Measurements from ENCODE around the gene DHX57. TPM values are rescaled to one million over a fixed set of nuclear protein-coding genes. Genes with fewer than 3 reads are reported as not detected.
A peak's percentile ranks its signal among the peaks of the same experiment; 100 is the strongest.
"Not testable (repeated sequence)": the region's sequence is repeated elsewhere in the genome, so short reads cannot be mapped to it uniquely, and the experiment has no call there.

DHX57 gene
- total RNA-seq, 1 donor = 25.0 TPM

- H3K4me3 ChIP-seq (ENCODE audit: low read depth, low read length) = no peak overlapping the region
- no peak for DNase-seq (ENCODE audit: low read depth)
- TF ChIP-seq CTCF (IDR thresholded peaks at IDR 0.05; ENCODE audit: insufficient read depth, low read length) = no peak
These were observed 25.7 kb downstream of the DHX57 start for GRCh38 chr2:38850045-38850444.

DNA sequence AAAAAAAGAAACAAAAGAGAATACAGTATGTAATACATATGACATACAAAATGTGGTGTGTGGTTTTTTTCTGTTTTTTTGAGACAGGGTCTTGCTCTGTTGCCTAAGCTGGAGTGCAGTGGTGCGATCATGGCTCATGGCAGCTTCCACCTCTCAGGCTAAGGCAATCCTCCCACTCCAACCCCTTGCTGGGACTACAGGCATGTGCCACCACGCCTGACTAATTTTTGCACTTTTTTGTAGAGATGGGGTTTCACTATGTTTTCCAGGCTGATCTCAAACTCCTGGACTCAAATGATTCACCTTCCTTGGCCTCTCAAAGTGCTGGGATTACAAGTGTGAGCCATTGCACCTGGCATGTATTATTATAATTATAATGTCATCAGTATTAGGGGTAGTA lies 38.9 kb downstream of the DHX57 start:
- H3K4me3 ChIP-seq (ENCODE audit: low read depth, low read length) = no peak overlapping the region
- TF ChIP-seq CTCF (IDR thresholded peaks at IDR 0.05; ENCODE audit: insufficient read depth, low read length) = no peak
- DNase-seq (ENCODE audit: low read depth) = no peak

DNA sequence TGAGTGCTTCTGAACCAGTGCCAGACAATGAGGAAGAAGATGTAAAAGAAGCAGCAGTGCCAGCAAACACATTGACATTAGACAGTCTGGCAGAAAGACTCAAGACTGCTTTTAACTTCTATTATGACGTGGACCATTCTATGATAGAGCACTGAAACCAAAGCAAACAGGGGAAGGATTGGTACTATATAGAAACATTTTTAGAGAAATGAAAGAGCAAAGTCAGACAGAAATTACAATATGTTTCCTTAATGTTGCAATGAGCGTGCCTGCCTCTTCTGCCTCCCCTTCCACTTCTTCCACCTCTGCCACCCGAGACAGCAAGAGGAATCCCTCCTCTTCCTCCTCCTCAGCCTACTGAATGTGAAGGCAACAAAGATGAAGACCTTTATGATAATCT lies 39.7 kb downstream of the DHX57 start:
- TF ChIP-seq CTCF (IDR thresholded peaks at IDR 0.05; ENCODE audit: insufficient read depth, low read length) = no peak
- no peak for DNase-seq (ENCODE audit: low read depth)
- no peak overlapping the region for H3K4me3 ChIP-seq (ENCODE audit: low read depth, low read length)

DNA sequence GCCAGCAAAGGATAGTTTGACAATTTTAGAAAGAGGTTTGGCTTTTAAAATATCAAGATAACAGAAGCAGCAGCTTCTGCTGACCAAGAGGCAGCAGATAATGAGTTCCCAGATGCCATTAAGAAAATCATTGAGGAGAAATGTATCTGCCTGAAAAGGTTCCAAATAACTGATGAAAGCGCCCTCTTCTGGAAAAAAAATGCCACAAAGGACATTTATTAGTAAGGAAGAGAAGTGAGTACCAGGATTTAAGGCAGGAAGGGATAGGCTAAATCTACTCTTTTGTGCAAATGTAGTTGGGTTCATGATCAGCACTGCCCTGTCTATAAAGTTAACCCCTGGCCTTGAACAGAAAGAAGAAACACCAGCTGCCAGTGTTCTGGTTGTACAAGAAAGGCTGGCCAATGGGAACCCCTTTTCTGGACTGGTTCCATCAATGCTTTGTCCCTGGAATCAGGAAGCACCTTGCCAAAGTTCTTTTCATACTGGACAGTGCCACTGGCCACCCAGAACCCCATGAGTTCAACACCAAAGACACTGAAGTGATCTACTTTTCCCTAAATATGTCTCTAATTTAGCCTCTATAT lies 40.6 kb downstream of the DHX57 start:
- no peak overlapping the region for H3K4me3 ChIP-seq (ENCODE audit: low read depth, low read length)

DNA sequence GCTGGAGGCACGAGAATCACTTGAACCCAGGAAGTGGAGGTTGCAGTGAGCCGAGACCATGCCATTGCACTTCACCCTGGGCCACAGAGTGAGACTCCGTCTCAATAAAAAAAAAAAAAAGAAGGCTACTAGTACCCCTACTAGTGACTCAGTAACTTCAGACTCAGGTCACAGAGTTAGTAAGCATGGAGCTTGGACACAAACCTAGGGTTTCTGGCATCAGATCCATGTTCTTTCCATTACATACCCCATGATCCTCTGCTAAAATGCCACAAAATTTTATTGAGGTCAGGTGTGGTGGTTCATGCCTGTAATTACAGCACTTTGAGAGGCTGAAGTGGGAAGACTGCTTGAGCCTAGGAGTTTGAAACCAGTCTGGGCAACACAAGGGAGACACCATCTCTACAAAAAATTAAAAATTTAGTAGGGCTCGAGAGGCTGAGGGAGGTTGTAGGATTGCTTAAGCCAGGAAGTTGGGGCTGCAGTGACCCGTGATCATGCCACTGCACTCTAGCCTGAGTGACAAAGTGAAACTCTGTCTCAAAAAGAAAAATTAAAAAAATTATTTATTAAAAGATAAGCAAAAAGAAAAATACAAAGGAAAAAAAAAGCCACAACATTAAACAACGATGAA lies 45.1 kb downstream of the DHX57 start:
- H3K4me3 ChIP-seq (ENCODE audit: low read depth, low read length) = no peak overlapping the region
- DNase-seq (ENCODE audit: low read depth) = no peak
- no peak for TF ChIP-seq CTCF (IDR thresholded peaks at IDR 0.05; ENCODE audit: insufficient read depth, low read length)

More for the DNA sequence above, 40.6 kb downstream of the DHX57 start:
- peak; percentile 47 for TF ChIP-seq CTCF (IDR thresholded peaks at IDR 0.05; ENCODE audit: insufficient read depth, low read length)
- DNase-seq (ENCODE audit: low read depth) = peak; percentile 36

DNA sequence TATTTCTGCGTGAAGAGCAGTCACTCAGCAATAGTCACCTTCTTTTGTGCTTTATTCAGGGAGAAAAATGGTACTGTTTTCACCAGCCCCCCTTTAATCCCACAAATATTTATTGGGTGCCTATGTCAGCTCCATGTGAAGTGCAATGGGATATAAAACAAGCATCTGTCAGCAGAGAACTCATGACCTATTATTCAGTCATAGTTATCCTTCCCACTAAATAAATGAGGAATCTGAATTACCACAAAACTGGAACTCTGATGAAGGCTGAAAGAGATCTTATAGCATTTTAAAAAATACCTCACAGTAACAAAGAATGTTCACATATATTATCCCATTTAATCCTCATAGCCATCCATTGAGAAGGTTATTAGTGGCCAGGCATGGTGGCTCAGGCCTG lies 45.8 kb downstream of the DHX57 start:
- DNase-seq (ENCODE audit: low read depth) = no peak
- H3K4me3 ChIP-seq (ENCODE audit: low read depth, low read length) = no peak overlapping the region
- TF ChIP-seq CTCF (IDR thresholded peaks at IDR 0.05; ENCODE audit: insufficient read depth, low read length) = no peak

DNA sequence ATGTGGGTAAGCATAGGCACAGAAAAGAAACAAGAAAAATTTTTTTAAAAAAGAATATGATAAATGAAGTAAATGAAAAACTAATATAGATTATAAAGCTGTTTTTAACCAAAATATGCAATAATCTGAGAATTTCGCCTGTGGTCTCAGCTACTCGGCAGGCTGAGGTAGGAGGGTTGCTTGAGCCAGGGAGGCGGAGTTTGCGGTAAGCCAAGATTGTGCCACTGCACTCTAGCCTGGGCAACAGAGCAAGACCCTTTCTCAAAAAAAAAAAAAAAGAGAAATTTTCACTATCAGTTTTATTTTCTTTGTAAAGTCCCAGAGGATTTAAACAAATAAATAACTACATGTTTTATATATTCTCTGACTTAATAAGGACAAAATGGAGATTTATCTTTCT lies 47.3 kb downstream of the DHX57 start:
- no peak for TF ChIP-seq CTCF (IDR thresholded peaks at IDR 0.05; ENCODE audit: insufficient read depth, low read length)
- DNase-seq (ENCODE audit: low read depth) = no peak
- H3K4me3 ChIP-seq (ENCODE audit: low read depth, low read length) = no peak overlapping the region

DNA sequence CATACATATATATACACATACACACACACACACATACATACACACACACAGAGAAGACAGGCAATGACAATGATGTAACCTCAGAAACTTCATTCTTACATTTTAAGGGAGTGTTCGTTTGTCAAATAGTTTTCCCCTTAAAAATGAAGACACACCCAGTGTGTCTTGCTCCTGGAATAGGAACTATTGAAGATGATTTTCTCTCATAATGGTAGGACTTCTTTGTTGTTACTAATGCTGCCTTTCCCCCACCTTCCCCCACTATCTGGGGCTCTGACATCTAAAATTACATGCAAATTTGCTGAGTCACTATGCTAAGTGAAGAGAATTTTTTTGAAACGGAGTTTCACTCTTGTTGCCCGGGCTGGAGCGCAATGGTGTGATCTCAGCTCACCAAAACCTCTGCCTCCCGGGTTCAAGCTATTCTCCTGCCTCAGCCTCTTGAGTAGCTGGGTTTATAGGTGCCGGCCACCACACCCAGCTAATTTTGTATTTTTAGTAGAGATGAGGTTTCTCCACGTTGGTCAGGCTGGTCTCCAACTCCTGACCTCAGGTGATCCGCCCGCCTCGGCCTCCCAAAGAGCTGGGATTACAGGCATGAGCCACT lies 48.1 kb downstream of the DHX57 start:
- H3K4me3 ChIP-seq (ENCODE audit: low read depth, low read length) = not testable (repeated sequence)
- peak; percentile 85 for DNase-seq (ENCODE audit: low read depth)
